HG02870 (cell line): ENCODE data around the gene MARVELD3.
"Not testable (repeated sequence)": the region's sequence is repeated elsewhere in the genome, so short reads cannot be mapped to it uniquely, and the experiment has no call there.

Source experiments
- ATAC-seq: cut with Tn5 transposase; IDR thresholded peaks from one replicate; pipeline ENCODE4 v1.9.1; 2021; ENCODE audit warnings: mild to moderate bottlenecking, moderate library complexity; ENCODE audit not compliant: unreplicated experiment

The MARVELD3 gene

DNA sequence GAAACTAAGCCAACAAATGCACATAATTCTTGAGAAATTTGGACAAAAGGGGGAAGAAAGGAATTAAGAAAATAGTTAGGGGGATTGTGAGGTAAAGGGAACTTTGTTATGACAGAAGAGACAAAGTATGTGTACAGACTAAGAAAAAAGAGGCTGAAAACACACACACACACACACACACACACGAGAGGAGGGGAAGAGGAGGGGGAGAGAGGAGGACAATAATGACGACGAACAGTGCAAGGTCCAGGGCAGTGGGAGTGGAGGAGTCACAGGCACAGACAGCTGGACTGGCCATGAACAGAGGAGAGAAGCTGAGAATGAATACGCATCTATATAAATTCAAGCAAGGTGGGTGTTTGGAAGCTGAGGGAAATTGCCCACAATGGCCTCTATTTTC lies 44.6 kb downstream of the MARVELD3 start:
- ATAC-seq: no peak

GRCh38 chr16:71671165-71671564 lies 45.2 kb downstream of the MARVELD3 start:
- ATAC-seq: no peak

GRCh38 chr16:71672125-71672524 lies 46.1 kb downstream of the MARVELD3 start:
- ATAC-seq: no peak

GRCh38 chr16:71672803-71673581 lies 47.0 kb downstream of the MARVELD3 start:
- no peak for ATAC-seq

DNA sequence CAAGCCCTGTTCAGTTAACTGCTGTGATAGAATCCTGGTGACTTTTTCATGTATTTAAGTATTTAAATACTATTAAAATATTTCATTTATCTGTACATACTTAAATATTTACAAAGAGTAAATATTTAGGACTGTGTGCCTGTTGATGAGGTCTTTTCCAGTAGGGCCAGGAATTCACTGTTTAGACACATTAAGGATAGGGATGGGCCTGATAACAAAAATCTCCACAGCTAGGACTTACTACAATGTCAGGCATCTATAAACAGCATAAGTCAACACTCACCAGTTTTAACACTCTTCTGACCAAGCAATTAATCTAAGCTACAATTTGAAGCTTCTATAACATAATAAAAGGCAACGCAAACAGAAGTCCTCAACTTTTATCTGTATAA lies 47.6 kb downstream of the MARVELD3 start:
- ATAC-seq: no peak

- ATAC-seq: no peak
These were observed 48.2 kb downstream of the MARVELD3 start for GRCh38 chr16:71674229-71674628.

DNA sequence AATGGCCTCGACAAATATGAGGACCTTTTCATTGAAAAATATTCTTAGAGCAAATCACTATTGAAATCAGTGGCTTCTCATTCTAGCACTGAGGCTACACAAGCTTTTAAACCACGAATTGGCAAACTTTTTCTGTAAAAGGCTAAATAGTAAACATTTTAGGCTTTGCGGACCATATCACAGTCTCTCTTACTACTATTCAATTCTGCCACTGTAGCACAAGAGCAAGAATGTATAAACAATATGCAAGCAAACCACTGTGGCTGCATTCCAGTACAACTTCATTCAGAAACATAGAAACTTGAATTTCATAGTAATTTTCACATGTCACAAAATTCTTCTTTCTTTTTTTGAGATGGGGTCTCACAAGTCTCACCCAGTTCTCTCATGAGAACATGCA lies 49.4 kb downstream of the MARVELD3 start:
- ATAC-seq: no peak

GRCh38 chr16:71676236-71676635 lies 50.3 kb downstream of the MARVELD3 start:
- ATAC-seq: no peak

DNA sequence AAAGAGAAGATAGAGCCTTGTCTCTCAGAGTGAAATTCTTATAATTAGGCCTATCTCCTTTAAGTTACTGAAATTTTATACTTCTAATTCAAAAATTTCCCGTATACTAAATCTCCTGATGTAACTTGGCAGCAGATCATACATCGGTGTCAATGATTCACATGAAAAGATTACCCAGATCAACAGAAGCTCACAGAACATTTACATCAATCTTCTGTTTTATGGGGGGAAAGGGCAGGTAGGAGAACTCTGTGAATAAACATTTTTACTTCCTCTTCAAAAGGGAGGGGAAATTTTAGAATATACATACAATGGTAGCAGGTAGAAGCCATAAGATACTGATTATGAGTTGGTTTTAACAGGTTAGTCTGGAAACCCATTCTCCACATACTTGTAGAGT lies 55.4 kb downstream of the MARVELD3 start:
- ATAC-seq: no peak

DNA sequence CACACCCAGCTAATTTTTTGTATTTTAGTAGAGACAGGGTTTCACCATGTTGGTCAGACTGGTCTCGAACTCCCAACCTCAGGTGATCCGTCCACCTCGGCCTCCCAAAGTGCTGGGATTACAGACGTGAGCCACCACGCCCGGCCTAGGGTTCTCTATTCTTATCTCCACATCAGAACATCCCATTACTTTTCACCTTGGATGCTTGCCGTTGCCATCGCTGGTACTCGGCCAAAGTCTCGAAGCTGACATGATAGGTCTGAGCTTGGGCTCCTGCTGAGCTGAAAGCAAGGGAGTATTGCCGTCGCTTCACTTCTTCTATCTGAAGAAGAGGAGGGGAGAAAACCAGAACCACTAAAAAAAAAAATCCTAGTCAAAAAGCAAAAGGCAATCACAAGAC lies 58.3 kb downstream of the MARVELD3 start:
- ATAC-seq: not testable (repeated sequence)
